SJSA1 (cell line): ENCODE measurements around the gene SLC35F6. TPM values are rescaled to one million over a fixed set of nuclear protein-coding genes. Genes with fewer than 3 reads are reported as not detected.

Source experiments
- DNase-seq, 2 experiments: peaks; one replicate each; pipeline ENCODE4 v3.0.0-alpha.2; 2015 to 2020; ENCODE audit warnings: low spot score in 2 of 2, low read depth in 1 of 2
- H3K27ac ChIP-seq: fragments of 250-450 bp; sonication (Bioruptor Pico); 2 replicates; pipeline ENCODE4 v1.5.1; 2020; ENCODE audit warnings: mild to moderate bottlenecking, moderate library complexity
- H3K27me3 ChIP-seq: fragments of 250-450 bp; sonication (Bioruptor Pico); replicated peaks from 2 replicates; pipeline ENCODE4 v1.5.1; 2020; ENCODE audit warnings: mild to moderate bottlenecking, moderate library complexity
- H3K36me3 ChIP-seq: fragments of 250-450 bp; sonication (Bioruptor Pico); 2 replicates; pipeline ENCODE4 v1.5.1; 2020; ENCODE audit warnings: mild to moderate bottlenecking
- H3K4me1 ChIP-seq: fragments of 250-450 bp; sonication (Bioruptor Pico); replicated peaks from 2 replicates; pipeline ENCODE4 v1.6.1; 2021; ENCODE audit warnings: mild to moderate bottlenecking
- H3K4me3 ChIP-seq: fragments of 250-450 bp; sonication (Bioruptor Pico); 2 replicates; pipeline ENCODE4 v1.5.1; 2020; ENCODE audit warnings: mild to moderate bottlenecking
- H3K9me3 ChIP-seq: fragments of 250-450 bp; sonication (Bioruptor Pico); replicated peaks from 2 replicates; pipeline ENCODE4 v1.5.1; 2020; ENCODE audit warnings: mild to moderate bottlenecking
- total RNA-seq: library from RNA; depleted of rRNA; stranded (reverse); fragments of >200 nt; shearing (Covaris generic); gene quantifications from 2 replicates; pipeline ENCODE4 v1.2.3, GENCODE V29; 2014

Gene SLC35F6
- total RNA-seq, 1 experiment from 2014 or later: 55.2 TPM

- Histone ChIP-seq H3K27me3 (no peaks in the 10 kb centered on the region), H3K36me3 (peaks cover 81% of the 10 kb centered on the region), H3K9me3 (no peaks in the 10 kb centered on the region), H3K27ac (no peak overlapping the region), H3K4me1 (peaks cover 12% of the 10 kb centered on the region), H3K4me3 (no peak overlapping the region)
- no peak for DNase-seq
Measured at GRCh38 chr2:26770986-26771586, 7.0 kb downstream of the SLC35F6 start.

- H3K27me3 ChIP-seq: no peaks in the 10 kb centered on the region
- peaks cover 84% of the 10 kb centered on the region for H3K36me3 ChIP-seq
- DNase-seq: no peak
- H3K27ac ChIP-seq: no peak overlapping the region
- H3K4me1 ChIP-seq: peaks cover 12% of the 10 kb centered on the region
- no peak overlapping the region for H3K4me3 ChIP-seq
- H3K9me3 ChIP-seq: no peaks in the 10 kb centered on the region
Measured at GRCh38 chr2:26772064-26773001, 8.2 kb downstream of the SLC35F6 start.

DNA sequence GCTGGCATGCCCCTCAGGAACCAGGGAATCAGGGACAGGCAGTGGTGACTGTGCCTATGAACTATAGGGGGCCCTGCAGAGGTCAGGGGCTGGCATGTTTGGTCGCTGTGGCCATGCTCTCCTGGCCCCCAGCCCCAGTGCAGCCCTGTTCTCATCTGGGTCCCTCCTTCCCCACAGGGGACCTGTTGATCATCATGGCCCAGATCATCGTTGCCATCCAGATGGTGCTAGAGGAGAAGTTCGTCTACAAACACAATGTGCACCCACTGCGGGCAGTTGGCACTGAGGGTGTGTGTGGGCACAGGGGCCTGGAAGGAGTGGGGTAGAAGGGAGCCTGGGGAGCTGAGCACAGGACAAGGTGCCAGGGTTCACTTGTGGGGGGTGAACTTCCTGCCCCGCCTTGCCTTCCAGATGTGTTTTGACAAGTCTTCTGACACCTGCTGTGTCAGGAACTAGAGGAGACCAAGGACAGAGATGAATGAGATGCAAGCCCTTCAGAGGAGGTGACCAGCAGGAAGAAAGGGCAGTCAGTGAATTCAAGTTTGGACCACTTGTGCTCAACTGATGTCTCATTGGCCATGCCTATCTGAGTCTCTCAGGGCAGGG is 12.2 kb downstream of the SLC35F6 start:
- Histone ChIP-seq H3K4me1 (peaks cover 1% of the 10 kb centered on the region; the same call in 1 of the 2 replicates), H3K27ac (no peak overlapping the region), H3K36me3 (peaks cover 90% of the 10 kb centered on the region), H3K27me3 (no peaks in the 10 kb centered on the region), H3K4me3 (no peak overlapping the region), H3K9me3 (no peaks in the 10 kb centered on the region)
- no peak for DNase-seq

- Histone ChIP-seq H3K27me3 (no peaks in the 10 kb centered on the region), H3K9me3 (no peaks in the 10 kb centered on the region), H3K27ac (no peak overlapping the region), H3K4me1 (no peaks in the 10 kb centered on the region), H3K4me3 (no peak overlapping the region), H3K36me3 (peaks cover 80% of the 10 kb centered on the region)
- no peak for DNase-seq
Measured at GRCh38 chr2:26778098-26778497, 14.0 kb downstream of the SLC35F6 start.

DNA sequence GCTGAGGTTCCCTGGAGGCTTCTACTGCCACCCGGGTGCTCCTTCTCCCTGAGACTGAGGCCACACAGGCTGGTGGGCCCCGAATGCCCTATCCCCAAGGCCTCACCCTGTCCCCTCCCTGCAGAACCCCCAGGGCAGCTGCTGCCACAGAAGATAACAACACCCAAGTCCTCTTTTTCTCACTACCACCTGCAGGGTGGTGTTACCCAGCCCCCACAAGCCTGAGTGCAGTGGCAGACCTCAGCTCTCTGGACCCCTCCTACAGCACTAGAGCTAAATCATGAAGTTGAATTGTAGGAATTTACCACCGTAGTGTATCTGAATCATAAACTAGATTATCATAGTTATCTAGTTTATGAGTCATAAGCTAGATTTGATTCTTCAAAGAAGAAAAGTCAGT is 14.4 kb downstream of the SLC35F6 start:
- Histone ChIP-seq H3K27me3 (no peaks in the 10 kb centered on the region), H3K4me3 (no peak overlapping the region), H3K9me3 (no peaks in the 10 kb centered on the region), H3K36me3 (peaks cover 80% of the 10 kb centered on the region), H3K27ac (no peak overlapping the region), H3K4me1 (no peaks in the 10 kb centered on the region)
- DNase-seq: no peak

GRCh38 chr2:26780203-26780760 is 16.2 kb downstream of the SLC35F6 start:
- H3K9me3 ChIP-seq: no peaks in the 10 kb centered on the region
- peaks cover 65% of the 10 kb centered on the region for H3K36me3 ChIP-seq
- no peak for DNase-seq
- peaks cover 5% of the 10 kb centered on the region; the same call in 1 of the 2 replicates for H3K4me1 ChIP-seq
- no peak overlapping the region for H3K4me3 ChIP-seq
- H3K27me3 ChIP-seq: no peaks in the 10 kb centered on the region
- no peak overlapping the region for H3K27ac ChIP-seq

- Histone ChIP-seq H3K27me3 (no peaks in the 10 kb centered on the region), H3K27ac (no peak overlapping the region), H3K4me1 (peaks cover 18% of the 10 kb centered on the region), H3K4me3 (no peak overlapping the region), H3K36me3 (peaks cover 46% of the 10 kb centered on the region), H3K9me3 (no peaks in the 10 kb centered on the region)
- DNase-seq: no peak
Measured at GRCh38 chr2:26782876-26783704, 19.0 kb downstream of the SLC35F6 start.

DNA sequence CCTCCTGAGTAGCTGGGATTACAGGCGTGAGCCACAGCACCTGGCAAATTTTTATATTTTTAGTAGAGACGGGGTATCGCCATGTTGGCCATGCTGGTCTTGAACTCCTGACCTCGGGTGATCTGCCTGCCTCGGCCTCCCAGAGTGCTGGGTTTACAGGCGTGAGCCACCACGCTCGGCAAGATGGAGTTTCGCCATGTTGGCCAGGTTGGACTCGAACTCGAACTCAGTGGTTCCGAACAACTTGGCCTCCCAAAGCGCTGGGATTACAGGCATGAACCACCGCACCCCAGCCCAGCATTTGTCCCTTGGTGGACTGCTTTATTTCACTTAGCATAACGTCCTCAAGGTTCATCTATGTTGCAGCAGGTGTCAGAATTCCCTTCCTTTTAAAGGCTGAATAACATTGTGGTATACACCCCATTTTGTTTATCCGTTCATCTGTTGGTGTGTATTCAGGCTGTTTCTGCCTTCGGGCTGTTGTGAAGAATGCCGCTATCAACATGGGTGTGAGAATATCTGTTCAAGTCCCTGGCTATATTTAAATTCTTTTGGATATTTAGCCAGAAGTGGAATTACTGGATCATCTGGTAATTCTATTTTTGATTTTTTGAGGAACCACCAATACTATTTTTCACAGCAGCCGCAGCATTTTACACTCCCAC is 20.6 kb downstream of the SLC35F6 start:
- no peaks in the 10 kb centered on the region for H3K9me3 ChIP-seq
- no peaks in the 10 kb centered on the region for H3K27me3 ChIP-seq
- H3K36me3 ChIP-seq: peaks cover 44% of the 10 kb centered on the region
- peaks cover 18% of the 10 kb centered on the region for H3K4me1 ChIP-seq
- no peak overlapping the region for H3K4me3 ChIP-seq
- peak overlapping the region; percentile 28 for H3K27ac ChIP-seq
- no peak for DNase-seq

DNA sequence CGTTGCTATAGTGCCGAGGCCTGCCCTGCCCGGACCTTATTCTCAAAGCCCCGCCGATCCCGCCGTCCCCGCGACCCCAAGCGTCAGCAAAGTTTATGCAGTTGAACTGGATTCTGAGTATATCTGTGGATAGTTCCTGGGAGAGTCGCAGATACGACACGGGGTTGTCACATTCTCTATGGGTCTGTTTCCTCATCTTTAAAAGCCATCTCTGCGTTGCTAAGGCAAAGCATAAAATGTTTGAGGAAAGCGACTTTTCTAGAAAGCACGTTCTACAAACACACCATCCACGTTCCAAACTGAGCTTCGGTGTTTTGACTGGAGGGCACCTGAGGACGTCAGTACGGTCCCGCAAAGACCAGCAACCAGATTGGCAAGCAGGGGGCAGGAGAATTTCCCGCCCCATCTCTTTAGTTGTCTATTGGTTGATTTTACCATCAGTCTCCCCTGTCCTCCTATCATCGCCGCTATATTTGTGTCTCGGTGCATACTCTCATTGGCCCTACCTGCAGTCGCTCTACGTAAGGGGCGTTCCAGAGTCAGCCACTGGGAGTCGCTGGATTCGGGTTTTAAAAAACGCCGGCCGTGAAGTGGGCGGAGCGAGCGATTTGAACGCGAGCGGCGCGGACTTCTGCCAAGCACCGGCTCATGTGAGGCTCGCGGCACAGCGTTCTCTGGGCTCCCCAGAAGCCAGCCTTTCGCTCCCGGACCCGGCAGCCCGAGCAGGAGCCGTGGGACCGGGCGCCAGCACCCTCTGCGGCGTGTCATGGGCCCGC is 21.5 kb downstream of the SLC35F6 start, which contains the start of gene CENPA:
TSS of gene CENPA (plus strand) at position 626 of the 776 bp plus-strand sequence. CDS start at position 767, 141 bp downstream.
- peak; percentile 98 to 99 for DNase-seq
- Histone ChIP-seq H3K4me3 (peak within 1 kb of the TSS; percentile 62), H3K4me1 (peaks cover 18% of the 10 kb centered on the region), H3K36me3 (peaks cover 42% of the 10 kb centered on the region), H3K9me3 (no peaks in the 10 kb centered on the region), H3K27ac (peak within 1 kb of the TSS; percentile 67), H3K27me3 (no peaks in the 10 kb centered on the region)

- Histone ChIP-seq H3K4me3 (peak overlapping the region; percentile 62), H3K36me3 (peaks cover 42% of the 10 kb centered on the region), H3K9me3 (no peaks in the 10 kb centered on the region), H3K27ac (peak overlapping the region; percentile 67), H3K27me3 (no peaks in the 10 kb centered on the region), H3K4me1 (peaks cover 18% of the 10 kb centered on the region)
- peak in 1 of 2 experiments; percentile 39 for DNase-seq
Measured at GRCh38 chr2:26786207-26787028, 22.3 kb downstream of the SLC35F6 start.

GRCh38 chr2:26792720-26793119 is 28.6 kb downstream of the SLC35F6 start:
- peaks cover 89% of the 10 kb centered on the region for H3K36me3 ChIP-seq
- no peak overlapping the region for H3K4me3 ChIP-seq
- H3K4me1 ChIP-seq: peaks cover 4% of the 10 kb centered on the region; the same call in 1 of the 2 replicates
- no peak overlapping the region for H3K27ac ChIP-seq
- DNase-seq: no peak
- H3K27me3 ChIP-seq: no peaks in the 10 kb centered on the region
- no peaks in the 10 kb centered on the region for H3K9me3 ChIP-seq
